ENCODE data around the gene SGPL1.
"Not testable (repeated sequence)": the region's sequence is repeated elsewhere in the genome, so short reads cannot be mapped to it uniquely, and the experiment has no call there.

The SGPL1 gene

DNA sequence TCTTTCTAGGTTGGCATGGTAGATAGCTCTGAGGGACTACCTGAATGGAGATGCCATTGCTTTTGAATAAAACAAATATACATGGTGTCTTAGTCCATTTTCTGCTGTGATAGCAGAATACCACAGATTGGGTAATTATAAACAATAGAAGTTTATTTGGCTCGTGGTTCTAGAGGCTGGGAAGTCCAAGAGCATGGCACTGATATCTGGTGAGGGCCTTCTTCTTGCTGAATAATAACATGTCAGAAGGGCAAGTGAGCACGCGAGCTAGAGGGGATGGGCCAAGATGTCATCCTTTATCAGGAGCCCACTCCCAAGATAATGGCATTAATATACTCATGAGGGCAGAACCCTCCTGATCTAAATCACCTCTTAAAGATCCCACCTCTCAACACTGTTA, 21.9 kb downstream of the SGPL1 start:
- no peak for DNase-seq (ENCODE audit: low read depth, low spot score)

DNA sequence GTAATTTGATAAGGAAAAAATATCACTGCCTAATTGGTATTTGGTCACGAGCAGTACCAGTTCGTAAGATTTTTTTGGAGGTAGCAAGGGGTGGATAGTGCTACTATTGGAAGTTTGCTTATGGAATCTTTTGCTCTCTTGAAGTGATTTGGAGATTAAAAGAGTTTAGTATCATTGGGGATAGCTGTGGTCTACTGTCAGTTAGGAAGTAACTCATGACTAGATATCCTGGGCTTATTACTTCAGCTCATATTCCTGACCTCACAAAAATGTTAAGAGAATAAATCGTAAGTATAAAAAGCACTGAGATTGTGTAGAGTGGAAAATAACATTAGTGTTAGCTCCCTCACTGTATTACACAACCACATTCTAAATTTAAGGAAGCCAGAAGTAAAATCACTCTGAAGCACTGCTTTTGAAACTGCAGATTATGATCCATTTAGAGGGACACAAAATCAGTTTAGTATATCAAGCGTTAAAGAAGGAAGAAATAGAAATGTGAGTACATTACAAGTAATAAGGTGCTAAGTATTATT, 22.6 kb downstream of the SGPL1 start:
- no peak for DNase-seq (ENCODE audit: low read depth, low spot score)
- no peak overlapping the region for H3K27ac ChIP-seq

More for the DNA sequence above, 21.9 kb downstream of the SGPL1 start:
- H3K27ac ChIP-seq, result no peak overlapping the region

GRCh38 chr10:70840836-70841235, 25.1 kb downstream of the SGPL1 start:
- DNase-seq (ENCODE audit: low read depth, low spot score), result no peak
- H3K27ac ChIP-seq, result no peak overlapping the region

GRCh38 chr10:70843333-70843732, 27.6 kb downstream of the SGPL1 start:
- DNase-seq (ENCODE audit: low read depth, low spot score), result no peak
- H3K27ac ChIP-seq, result no peak overlapping the region

DNA sequence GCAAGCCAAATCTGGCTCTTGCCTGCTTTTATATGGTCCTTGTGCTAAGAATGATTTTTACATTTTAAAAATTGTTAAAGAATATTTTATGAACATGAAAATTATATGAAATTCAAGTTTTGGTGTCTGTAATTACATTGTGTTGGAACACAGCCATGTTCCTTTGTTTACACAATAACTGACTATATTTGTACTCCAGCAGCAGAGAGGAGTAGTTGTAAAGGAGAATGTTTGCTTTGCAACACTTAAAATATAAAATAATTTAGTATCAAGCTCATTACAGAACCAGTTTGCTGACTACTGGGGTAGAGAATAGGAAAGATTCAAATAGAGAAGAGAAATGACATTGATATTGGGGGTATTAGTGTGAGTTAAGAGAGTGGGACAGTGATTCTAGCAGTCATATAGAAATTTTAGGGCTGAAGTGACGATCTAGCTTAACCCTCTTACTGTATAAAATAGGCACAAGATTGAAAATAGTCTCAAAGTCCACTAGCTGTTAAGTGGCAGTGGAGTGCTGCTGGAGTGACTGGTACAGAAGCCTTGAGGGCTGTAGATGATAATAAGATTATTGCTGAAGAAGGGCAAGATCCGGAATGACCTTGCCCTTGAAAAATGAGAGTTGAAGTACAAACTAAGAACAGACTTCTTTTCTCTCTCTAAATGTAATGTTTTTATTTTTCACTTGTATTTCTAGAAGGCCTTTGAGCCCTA, 28.2 kb downstream of the SGPL1 start:
- DNase-seq (ENCODE audit: low read depth, low spot score), result no peak
- H3K27ac ChIP-seq, result no peak overlapping the region

DNA sequence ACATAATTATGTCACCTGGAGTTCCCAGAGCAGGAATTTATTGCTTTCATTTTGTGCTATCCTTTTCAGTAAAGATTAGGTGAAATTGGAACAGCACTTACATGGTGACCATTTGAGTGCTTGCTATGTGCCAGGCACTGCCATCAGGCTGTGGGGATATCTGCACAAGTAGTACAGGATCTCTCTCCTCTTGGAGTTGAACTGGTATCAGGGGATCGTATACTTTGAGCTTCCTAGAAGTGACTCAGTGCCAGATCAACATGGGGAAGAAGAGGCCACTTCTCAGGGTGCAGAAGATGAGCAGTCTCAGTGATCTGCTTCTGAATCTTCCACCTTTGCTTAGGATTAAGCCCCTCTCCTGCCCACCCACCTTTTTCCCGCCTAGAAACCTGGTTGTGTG, 29.5 kb downstream of the SGPL1 start:
- H3K27ac ChIP-seq, result no peak overlapping the region
- no peak for DNase-seq (ENCODE audit: low read depth, low spot score)

- H3K27ac ChIP-seq, result no peak overlapping the region
- no peak for DNase-seq (ENCODE audit: low read depth, low spot score)
Measured at GRCh38 chr10:70845816-70846215, 30.1 kb downstream of the SGPL1 start.

- no peak overlapping the region for H3K27ac ChIP-seq
- no peak for DNase-seq (ENCODE audit: low read depth, low spot score)
Measured at GRCh38 chr10:70846795-70847194, 31.0 kb downstream of the SGPL1 start.

DNA sequence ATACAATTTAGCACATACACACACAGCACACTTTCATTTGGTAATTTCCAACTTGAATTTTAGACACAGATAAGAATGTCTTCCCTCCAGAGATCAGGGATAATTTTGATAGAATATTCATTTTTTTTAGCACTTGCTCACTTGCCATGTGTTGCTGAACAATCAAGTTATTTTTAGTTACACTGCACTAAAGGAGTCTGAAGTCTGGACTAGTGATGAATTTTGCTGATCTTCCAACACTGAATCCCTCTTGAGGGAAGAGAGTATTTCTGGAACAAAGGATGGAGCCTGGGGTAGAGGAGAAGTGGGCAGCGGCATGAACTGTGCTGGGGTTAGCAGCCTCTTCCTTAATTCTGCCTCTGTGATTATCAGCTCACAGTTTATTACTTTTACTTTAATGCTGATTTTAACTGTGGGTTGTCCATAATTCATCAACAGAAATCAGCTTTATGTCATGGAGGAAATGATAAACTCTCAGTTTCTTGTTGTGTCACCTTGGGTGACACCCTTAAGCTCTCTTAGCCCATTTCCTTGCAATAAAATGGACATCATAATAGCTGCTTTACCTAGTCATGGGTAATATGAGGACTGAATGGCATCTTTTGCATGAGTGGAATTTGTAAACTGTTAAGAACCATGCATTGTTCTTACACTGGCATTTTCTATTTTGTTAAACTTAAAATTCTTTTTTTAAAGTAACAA, 32.1 kb downstream of the SGPL1 start:
- no peak for DNase-seq (ENCODE audit: low read depth, low spot score)
- no peak overlapping the region for H3K27ac ChIP-seq

DNA sequence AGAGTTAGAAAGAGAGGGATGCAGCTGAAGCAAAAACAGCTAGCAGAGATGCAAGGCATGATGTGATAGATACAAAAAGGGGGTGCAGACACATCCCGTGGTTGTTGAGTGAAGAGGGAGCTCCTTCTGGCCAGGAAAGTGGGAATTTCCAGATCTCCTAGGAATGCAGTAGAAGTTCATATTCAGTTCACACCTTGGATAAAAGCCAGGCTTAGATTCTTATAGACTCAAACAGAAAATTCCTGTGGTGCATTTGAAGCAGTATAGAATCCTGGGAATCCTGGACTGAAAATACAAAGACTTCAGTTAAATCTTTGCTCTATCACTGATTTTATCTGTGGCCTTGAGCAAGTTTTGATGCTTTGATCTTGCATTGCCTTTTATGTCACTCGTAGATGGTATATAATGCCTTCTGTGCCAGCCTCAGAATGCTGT, 33.9 kb downstream of the SGPL1 start:
- DNase-seq (ENCODE audit: low read depth, low spot score), result no peak

GRCh38 chr10:70850097-70850496, 34.3 kb downstream of the SGPL1 start:
- H3K27ac ChIP-seq, result no peak overlapping the region
- no peak for DNase-seq (ENCODE audit: low read depth, low spot score)

More for the DNA sequence above, 33.9 kb downstream of the SGPL1 start:
- no peak overlapping the region for H3K27ac ChIP-seq

DNA sequence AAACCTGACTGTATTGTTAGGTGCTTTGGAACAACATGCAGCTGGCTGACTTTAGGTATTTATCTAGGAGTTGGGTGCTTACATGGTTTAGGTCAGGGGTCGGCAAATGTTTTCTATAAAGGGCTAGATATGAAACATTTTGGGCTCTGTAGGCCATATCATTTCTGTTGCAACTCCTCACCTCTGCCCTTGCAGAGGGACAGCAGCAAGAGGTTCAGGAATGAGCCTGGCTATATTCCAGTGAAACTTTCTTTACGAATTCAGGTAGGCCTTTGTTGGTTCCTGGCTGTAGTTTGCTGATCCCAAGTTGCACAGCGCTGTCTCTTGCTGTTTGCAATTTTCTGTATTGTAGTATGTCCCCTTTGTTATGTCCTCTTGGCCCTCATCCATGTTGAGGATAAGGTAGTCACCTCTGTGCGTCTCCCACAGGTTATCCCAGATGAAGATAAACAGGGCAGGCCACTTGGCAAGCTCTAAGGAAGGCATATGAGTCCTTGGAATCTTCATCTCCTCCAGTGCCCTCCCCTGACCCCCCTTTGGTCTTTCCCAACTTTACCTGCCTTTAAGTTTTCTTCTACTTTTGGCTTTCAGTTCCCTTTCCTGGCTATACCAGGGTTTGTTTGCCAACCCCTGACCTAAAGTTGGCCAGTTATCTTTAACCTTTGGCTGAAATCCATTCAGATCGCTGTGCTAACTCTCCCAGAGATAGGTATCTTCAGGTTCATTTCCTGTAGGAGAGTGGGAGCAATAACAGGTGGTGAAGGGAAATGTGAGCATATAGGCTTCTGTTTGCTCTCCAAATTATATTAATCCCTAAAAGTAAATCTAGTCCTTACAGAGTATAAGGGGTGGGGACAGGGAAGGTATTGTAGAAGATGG, 36.1 kb downstream of the SGPL1 start:
- DNase-seq (ENCODE audit: low read depth, low spot score), result no peak
- peak overlapping the region; percentile 40 for H3K27ac ChIP-seq

DNA sequence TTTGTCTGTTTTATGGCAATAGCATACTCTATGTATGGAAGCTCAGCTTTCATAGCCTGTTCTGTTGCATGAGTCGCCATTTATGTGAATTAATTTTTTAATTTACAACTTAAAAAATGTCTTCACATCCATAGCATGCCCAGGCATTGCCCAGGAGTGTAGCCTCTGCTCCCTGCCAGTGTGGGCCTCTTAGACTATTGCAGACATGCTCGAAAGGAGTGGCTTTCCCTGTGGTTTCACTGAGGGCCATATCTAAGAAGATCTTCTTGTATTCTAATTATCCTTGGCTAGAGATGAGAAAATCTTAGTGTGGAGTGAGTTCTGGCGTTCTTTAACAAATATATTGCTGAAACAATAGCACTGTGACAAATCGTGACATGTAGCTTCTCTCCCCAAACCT, 37.3 kb downstream of the SGPL1 start:
- no peak for DNase-seq (ENCODE audit: low read depth, low spot score)
- H3K27ac ChIP-seq, result peak overlapping the region; percentile 40

DNA sequence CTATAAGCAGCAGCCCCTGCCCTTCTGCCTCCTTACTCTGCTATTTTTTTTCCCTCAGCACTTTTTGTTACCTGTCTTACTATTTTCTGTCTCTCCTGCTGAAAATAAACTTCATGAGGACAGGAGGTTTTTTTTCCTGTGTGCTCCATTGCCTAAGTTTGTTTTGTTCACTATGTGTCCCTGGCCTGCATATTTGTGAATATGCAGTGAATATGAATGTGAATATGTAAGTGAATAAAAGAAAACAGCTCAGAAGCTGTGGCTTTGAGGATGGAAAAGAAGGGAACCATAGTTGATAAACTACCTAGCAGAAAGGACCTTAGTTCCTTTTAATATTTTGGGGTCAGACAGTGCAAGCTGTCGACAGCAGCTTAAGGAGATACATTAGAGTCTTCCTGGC, 37.7 kb downstream of the SGPL1 start:
- H3K27ac ChIP-seq, result peak overlapping the region; percentile 40
- no peak for DNase-seq (ENCODE audit: low read depth, low spot score)

- DNase-seq (ENCODE audit: low read depth, low spot score), result no peak
- no peak overlapping the region for H3K27ac ChIP-seq
Measured at GRCh38 chr10:70856454-70856853, 40.7 kb downstream of the SGPL1 start.

DNA sequence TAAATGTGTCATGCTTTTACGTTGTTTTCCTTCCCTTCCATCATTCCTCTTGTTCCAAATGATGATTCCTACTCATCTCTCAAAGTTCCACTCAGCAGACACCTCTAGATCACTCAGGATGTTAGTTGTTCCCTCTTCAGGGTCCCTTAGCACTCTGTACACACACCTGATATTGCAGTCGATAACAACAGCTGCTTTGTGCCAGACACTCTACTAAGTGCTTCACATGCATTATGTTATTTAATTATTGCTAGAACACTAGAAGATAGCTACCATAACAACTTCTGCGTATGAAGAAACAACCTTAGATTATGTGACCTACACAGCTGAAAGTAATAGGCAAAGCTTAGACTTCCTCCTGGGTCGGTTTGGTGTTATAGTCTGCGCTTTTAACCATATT, 43.0 kb downstream of the SGPL1 start:
- DNase-seq (ENCODE audit: low read depth, low spot score), result no peak
- H3K27ac ChIP-seq, result no peak overlapping the region

GRCh38 chr10:70861495-70862197, 45.9 kb downstream of the SGPL1 start:
- DNase-seq (ENCODE audit: low read depth, low spot score); H3K27ac ChIP-seq: not testable (repeated sequence)

DNA sequence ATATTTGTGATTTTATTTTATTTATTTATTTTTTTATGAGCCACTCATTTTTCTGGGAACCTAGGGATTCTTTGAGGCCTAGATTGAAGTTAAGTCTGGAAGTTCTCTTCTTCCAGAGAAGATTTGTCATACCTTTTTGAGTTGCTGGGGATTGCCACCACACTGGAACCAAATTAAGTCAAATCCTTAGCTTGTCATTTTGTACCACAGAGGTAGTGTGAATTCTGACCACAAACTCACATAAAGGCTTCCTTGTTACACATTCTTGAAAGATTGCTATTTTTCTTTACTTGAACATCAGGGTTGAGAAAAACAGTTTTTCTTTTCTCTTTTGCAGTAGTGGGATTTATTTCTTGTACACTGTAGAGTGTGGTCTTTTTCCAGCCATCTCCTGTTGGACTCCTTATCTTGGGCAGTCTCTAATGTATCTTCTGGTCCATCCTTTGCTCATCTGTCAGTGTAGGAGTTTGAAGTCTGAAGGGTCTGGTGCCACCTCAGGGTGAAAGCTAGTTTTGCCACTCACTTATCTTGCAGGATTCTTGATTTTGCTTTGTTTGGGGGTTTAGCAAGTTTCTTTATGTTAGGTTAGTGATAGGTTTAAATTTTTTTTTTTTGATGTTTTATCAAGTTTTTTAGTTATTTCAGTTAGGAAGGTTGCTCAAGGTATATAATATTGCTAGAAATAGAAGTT, 47.9 kb downstream of the SGPL1 start:
- H3K27ac ChIP-seq, result no peak overlapping the region
- no peak for DNase-seq (ENCODE audit: low read depth, low spot score)

- no peak for DNase-seq (ENCODE audit: low read depth, low spot score)
- H3K27ac ChIP-seq, result no peak overlapping the region
Measured at GRCh38 chr10:70864935-70865334, 49.2 kb downstream of the SGPL1 start.
